ENCODE measurements around the gene GTF3C6.
"Not testable (repeated sequence)": the region's sequence is repeated elsewhere in the genome, so short reads cannot be mapped to it uniquely, and the experiment has no call there.

- TF ChIP-seq POLR2A (IDR thresholded peaks at IDR 0.05; ENCODE audit: low read length); GATA1 (IDR thresholded peaks at IDR 0.05; ENCODE audit: low read depth, low read length): not testable (repeated sequence)
Measured at GRCh38 chr6:111012520-111012919, 54.0 kb downstream of the GTF3C6 start.
